A673 (cell line): ENCODE results near the gene CCN5. TPM values are rescaled to one million over a fixed set of nuclear protein-coding genes. Genes with fewer than 3 reads are reported as not detected.

Experiments used
- BruUV-seq: library from RNA; stranded (reverse); fragments of 400-500 nt; replicated peaks from 2 replicates; lab custom pipeline; 2021; lab: Mats Ljungman, UMichigan
- CTCF ChIA-PET: fragments of 300-600 bp; sonication (Branson Sonifier 250); formaldehyde crosslinking; loops from one replicate; lab custom pipeline; 2022; ENCODE audit warnings: antibody characterized with exemption; lab: Charles Lee
- POLR2A ChIA-PET: fragments of 300-600 bp; sonication (Branson Sonifier 250); formaldehyde crosslinking; loops from one replicate; lab custom pipeline; 2022; ENCODE audit warnings: antibody characterized with exemption; ENCODE audit not compliant: low non-redundant PET; lab: Charles Lee
- DNase-seq: peaks from one replicate; pipeline ENCODE4 v3.0.0-alpha.2; 2015; ENCODE audit warnings: low spot score
- H3K27ac ChIP-seq: fragments of 200-600 bp; sonication (generic); 2 replicates; pipeline ENCODE4 v1.5.1; 2016; ENCODE audit warnings: mixed run types, low read depth, mild to moderate bottlenecking, mixed read lengths, antibody characterized with exemption, low read length; ENCODE audit not compliant: poor library complexity, severe bottlenecking
- H3K27me3 ChIP-seq: fragments of 200-600 bp; sonication (generic); replicated peaks from 2 replicates; pipeline ENCODE4 v1.6.1; 2017; ENCODE audit warnings: mixed run types, low read depth, mild to moderate bottlenecking, mixed read lengths, antibody characterized with exemption, low read length; ENCODE audit not compliant: insufficient read depth, poor library complexity
- H3K36me3 ChIP-seq: fragments of 200-600 bp; sonication (generic); 2 replicates; pipeline ENCODE4 v1.6.1; 2016; ENCODE audit warnings: mixed run types, mild to moderate bottlenecking, mixed read lengths, antibody characterized with exemption, low read length; ENCODE audit not compliant: insufficient read depth, poor library complexity, severe bottlenecking
- H3K4me1 ChIP-seq: fragments of 200-600 bp; sonication (generic); 2 replicates; pipeline ENCODE4 v1.6.1; 2017; ENCODE audit warnings: mixed run types, mild to moderate bottlenecking, mixed read lengths, antibody characterized with exemption, low read length; ENCODE audit not compliant: insufficient read depth, poor library complexity, severe bottlenecking
- H3K4me3 ChIP-seq: fragments of 200-600 bp; sonication (generic); 2 replicates; pipeline ENCODE4 v1.5.1; 2016; ENCODE audit warnings: low read depth, mixed run types, mild to moderate bottlenecking, mixed read lengths, low read length; ENCODE audit not compliant: poor library complexity, severe bottlenecking
- H3K9me3 ChIP-seq: fragments of 200-600 bp; sonication (generic); 2 replicates; pipeline ENCODE4 v1.6.1; 2016; ENCODE audit warnings: mixed run types, low read depth, mild to moderate bottlenecking, mixed read lengths, antibody characterized with exemption, low read length; ENCODE audit not compliant: poor library complexity, severe bottlenecking
- CTCF ChIP-seq: fragments of 300-800, 200-600 bp; sonication (generic); conservative IDR thresholded peaks from 2 replicates; pipeline ENCODE4 v1.5.1; 2017; ENCODE audit warnings: low read depth, mild to moderate bottlenecking, antibody characterized with exemption, low read length, moderate library complexity, mixed read lengths
- EZH2 ChIP-seq: fragments of 200-600 bp; sonication (generic); IDR thresholded peaks from 2 replicates; pipeline ENCODE4 v1.6.1; 2017; ENCODE audit warnings: borderline replicate concordance, low read depth, mild to moderate bottlenecking, mixed read lengths, antibody characterized with exemption, low read length; ENCODE audit not compliant: poor library complexity, severe bottlenecking
- intact Hi-C: fragments of 100-400 bp; cut with micrococcal nuclease; formaldehyde crosslinking; loops from one replicate; pipeline ENCODE4 v1.10.0; 2022; ENCODE audit not compliant: unreplicated experiment
- total RNA-seq: library from RNA; stranded (reverse); gene quantifications from 2 replicates; pipeline ENCODE4 v1.2.3, GENCODE V29; 2021

Gene CCN5
- total RNA-seq, 1 experiment from 2014 or later, result not detected

GRCh38 chr20:44678242-44678641 lies 36.9 kb upstream of the CCN5 start:
- no peaks in the 10 kb centered on the region for H3K36me3 ChIP-seq
- intact Hi-C loops, result no loop called here
- no TSS peak for BruUV-seq
- ChIA-PET POLR2A (no interaction called here), CTCF (no interaction called here)
- no peaks in the 10 kb centered on the region for H3K9me3 ChIP-seq
- TF ChIP-seq EZH2 (no peak), CTCF (no peak)
- H3K27me3 ChIP-seq, result no peaks in the 10 kb centered on the region
- H3K27ac ChIP-seq, result no peak overlapping the region
- no peak overlapping the region for H3K4me3 ChIP-seq
- DNase-seq, result no peak
- H3K4me1 ChIP-seq, result no peaks in the 10 kb centered on the region

- H3K4me3 ChIP-seq, result no peak overlapping the region
- no TSS peak for BruUV-seq
- TF ChIP-seq EZH2, result no peak
- TF ChIP-seq CTCF, result no peak
- no peak overlapping the region for H3K27ac ChIP-seq
- no peaks in the 10 kb centered on the region for H3K4me1 ChIP-seq
- no peaks in the 10 kb centered on the region for H3K9me3 ChIP-seq
- ChIA-PET POLR2A (no interaction called here), CTCF (no interaction called here)
- DNase-seq, result no peak
- intact Hi-C loops, result no loop called here
- no peaks in the 10 kb centered on the region for H3K27me3 ChIP-seq
- H3K36me3 ChIP-seq, result no peaks in the 10 kb centered on the region
Observed at GRCh38 chr20:44678990-44679611, 36.1 kb upstream of the CCN5 start.

- Histone ChIP-seq H3K4me1 (no peaks in the 10 kb centered on the region), H3K27me3 (no peaks in the 10 kb centered on the region), H3K36me3 (no peaks in the 10 kb centered on the region), H3K4me3 (no peak overlapping the region), H3K27ac (no peak overlapping the region), H3K9me3 (no peaks in the 10 kb centered on the region)
- intact Hi-C loops, result no loop called here
- CTCF ChIA-PET, result no interaction called here
- no peak for DNase-seq
- TF ChIP-seq EZH2, result no peak
- no peak for TF ChIP-seq CTCF
- POLR2A ChIA-PET, result no interaction called here
- no TSS peak for BruUV-seq
Observed at GRCh38 chr20:44681796-44682566, 33.2 kb upstream of the CCN5 start.
